T-helper 2 cell treated with Interferon-gamma antibody and Interleukin-4, amounts not matched to agents 5 μg/mL and 100 μg/mL, for 36 hours (primary cell): ENCODE results near the gene MRPL39.

Experiments
- DNase-seq: peaks from one replicate; pipeline ENCODE4 v3.0.0; 2021; ENCODE audit warnings: low spot score
- H3K27ac Mint-ChIP-seq: one replicate; pipeline ENCODE4 v1.8.0; 2021; ENCODE audit warnings: mild to moderate bottlenecking, mixed read lengths
- H3K27me3 Mint-ChIP-seq: one replicate; pipeline ENCODE4 v1.8.0; 2021; ENCODE audit warnings: low read depth, mixed read lengths
- H3K36me3 Mint-ChIP-seq: one replicate; pipeline ENCODE4 v1.8.0; 2021; ENCODE audit warnings: low read depth, mixed read lengths
- H3K4me1 Mint-ChIP-seq: one replicate; pipeline ENCODE4 v1.8.0; 2021; ENCODE audit warnings: low read depth, mixed read lengths
- H3K4me3 Mint-ChIP-seq: one replicate; pipeline ENCODE4 v1.8.0; 2022; ENCODE audit warnings: mild to moderate bottlenecking, moderate library complexity, mixed read lengths
- H3K9me3 Mint-ChIP-seq: one replicate; pipeline ENCODE4 v1.8.0; 2021; ENCODE audit warnings: mixed read lengths

MRPL39 gene

GRCh38 chr21:25557180-25557579 lies 50.1 kb downstream of the MRPL39 start:
- no peak overlapping the region for H3K4me3 Mint-ChIP-seq

GRCh38 chr21:25556091-25556490 lies 51.2 kb downstream of the MRPL39 start:
- Mint-ChIP-seq H3K27ac (no peak overlapping the region), H3K9me3 (peaks cover 4% of the 10 kb centered on the region), H3K4me1 (peaks cover 20% of the 10 kb centered on the region), H3K27me3 (no peaks in the 10 kb centered on the region), H3K36me3 (no peaks in the 10 kb centered on the region), H3K4me3 (no peak overlapping the region)
- no peak for DNase-seq

More at GRCh38 chr21:25557180-25557579, 50.1 kb downstream of the MRPL39 start:
- no peak for DNase-seq
- Mint-ChIP-seq H3K27me3 (no peaks in the 10 kb centered on the region), H3K27ac (no peak overlapping the region), H3K9me3 (peaks cover 4% of the 10 kb centered on the region), H3K4me1 (peaks cover 26% of the 10 kb centered on the region), H3K36me3 (peaks cover 2% of the 10 kb centered on the region)

- DNase-seq = no peak
- Mint-ChIP-seq H3K27ac (no peak overlapping the region), H3K4me3 (no peak overlapping the region), H3K9me3 (peaks cover 4% of the 10 kb centered on the region), H3K36me3 (no peaks in the 10 kb centered on the region), H3K4me1 (peaks cover 14% of the 10 kb centered on the region), H3K27me3 (no peaks in the 10 kb centered on the region)
These were observed 51.8 kb downstream of the MRPL39 start for GRCh38 chr21:25555492-25555891.

GRCh38 chr21:25552856-25553255 lies 54.4 kb downstream of the MRPL39 start:
- peaks cover 4% of the 10 kb centered on the region for H3K9me3 Mint-ChIP-seq
- no peak overlapping the region for H3K4me3 Mint-ChIP-seq
- H3K27ac Mint-ChIP-seq = no peak overlapping the region
- DNase-seq = no peak
- H3K4me1 Mint-ChIP-seq = peaks cover 6% of the 10 kb centered on the region
- H3K36me3 Mint-ChIP-seq = no peaks in the 10 kb centered on the region
- no peaks in the 10 kb centered on the region for H3K27me3 Mint-ChIP-seq

GRCh38 chr21:25551569-25551968 lies 55.7 kb downstream of the MRPL39 start:
- Mint-ChIP-seq H3K27ac (no peak overlapping the region), H3K4me1 (peaks cover 3% of the 10 kb centered on the region), H3K9me3 (peaks cover 6% of the 10 kb centered on the region), H3K27me3 (no peaks in the 10 kb centered on the region), H3K36me3 (no peaks in the 10 kb centered on the region), H3K4me3 (no peak overlapping the region)
- DNase-seq = no peak

- no peaks in the 10 kb centered on the region for H3K36me3 Mint-ChIP-seq
- H3K27ac Mint-ChIP-seq = no peak overlapping the region
- H3K27me3 Mint-ChIP-seq = no peaks in the 10 kb centered on the region
- DNase-seq = no peak
- no peak overlapping the region for H3K4me3 Mint-ChIP-seq
- H3K9me3 Mint-ChIP-seq = peaks cover 8% of the 10 kb centered on the region
- H3K4me1 Mint-ChIP-seq = peaks cover 3% of the 10 kb centered on the region
These were observed 56.7 kb downstream of the MRPL39 start for GRCh38 chr21:25550352-25551120.

GRCh38 chr21:25541042-25541441 lies 66.2 kb downstream of the MRPL39 start:
- H3K4me3 Mint-ChIP-seq = no peak overlapping the region
- no peaks in the 10 kb centered on the region for H3K27me3 Mint-ChIP-seq
- peaks cover 4% of the 10 kb centered on the region for H3K36me3 Mint-ChIP-seq
- H3K9me3 Mint-ChIP-seq = peaks cover 34% of the 10 kb centered on the region
- DNase-seq = no peak
- peaks cover 1% of the 10 kb centered on the region for H3K4me1 Mint-ChIP-seq
- H3K27ac Mint-ChIP-seq = no peak overlapping the region

GRCh38 chr21:25539606-25540005 lies 67.7 kb downstream of the MRPL39 start:
- H3K36me3 Mint-ChIP-seq = peaks cover 4% of the 10 kb centered on the region
- peaks cover 34% of the 10 kb centered on the region for H3K9me3 Mint-ChIP-seq
- no peaks in the 10 kb centered on the region for H3K27me3 Mint-ChIP-seq
- H3K4me3 Mint-ChIP-seq = no peak overlapping the region
- H3K27ac Mint-ChIP-seq = no peak overlapping the region
- no peak for DNase-seq
- peaks cover 1% of the 10 kb centered on the region for H3K4me1 Mint-ChIP-seq

GRCh38 chr21:25537174-25537573 lies 70.1 kb downstream of the MRPL39 start:
- no peaks in the 10 kb centered on the region for H3K27me3 Mint-ChIP-seq
- H3K27ac Mint-ChIP-seq = no peak overlapping the region
- no peak for DNase-seq
- H3K4me1 Mint-ChIP-seq = peaks cover 1% of the 10 kb centered on the region
- peaks cover 4% of the 10 kb centered on the region for H3K36me3 Mint-ChIP-seq
- H3K4me3 Mint-ChIP-seq = no peak overlapping the region
- H3K9me3 Mint-ChIP-seq = peaks cover 29% of the 10 kb centered on the region

- no peak for DNase-seq
- no peak overlapping the region for H3K27ac Mint-ChIP-seq
- H3K36me3 Mint-ChIP-seq = peaks cover 4% of the 10 kb centered on the region
- peaks cover 31% of the 10 kb centered on the region for H3K9me3 Mint-ChIP-seq
- no peak overlapping the region for H3K4me3 Mint-ChIP-seq
- peaks cover 1% of the 10 kb centered on the region for H3K4me1 Mint-ChIP-seq
- no peaks in the 10 kb centered on the region for H3K27me3 Mint-ChIP-seq
These were observed 70.5 kb downstream of the MRPL39 start for GRCh38 chr21:25536752-25537151.

- Mint-ChIP-seq H3K4me1 (peaks cover 1% of the 10 kb centered on the region), H3K27ac (no peak overlapping the region), H3K36me3 (peaks cover 4% of the 10 kb centered on the region), H3K27me3 (no peaks in the 10 kb centered on the region), H3K9me3 (peaks cover 38% of the 10 kb centered on the region), H3K4me3 (no peak overlapping the region)
- DNase-seq = no peak
These were observed 71.4 kb downstream of the MRPL39 start for GRCh38 chr21:25535849-25536248.
